SIG-M5 (cell line): ENCODE data around the gene MRPS7.

Experiments used
- DNase-seq: peaks from one replicate; lab custom pipeline; 2025; lab: John Stamatoyannopoulos, UW

Gene MRPS7

DNA sequence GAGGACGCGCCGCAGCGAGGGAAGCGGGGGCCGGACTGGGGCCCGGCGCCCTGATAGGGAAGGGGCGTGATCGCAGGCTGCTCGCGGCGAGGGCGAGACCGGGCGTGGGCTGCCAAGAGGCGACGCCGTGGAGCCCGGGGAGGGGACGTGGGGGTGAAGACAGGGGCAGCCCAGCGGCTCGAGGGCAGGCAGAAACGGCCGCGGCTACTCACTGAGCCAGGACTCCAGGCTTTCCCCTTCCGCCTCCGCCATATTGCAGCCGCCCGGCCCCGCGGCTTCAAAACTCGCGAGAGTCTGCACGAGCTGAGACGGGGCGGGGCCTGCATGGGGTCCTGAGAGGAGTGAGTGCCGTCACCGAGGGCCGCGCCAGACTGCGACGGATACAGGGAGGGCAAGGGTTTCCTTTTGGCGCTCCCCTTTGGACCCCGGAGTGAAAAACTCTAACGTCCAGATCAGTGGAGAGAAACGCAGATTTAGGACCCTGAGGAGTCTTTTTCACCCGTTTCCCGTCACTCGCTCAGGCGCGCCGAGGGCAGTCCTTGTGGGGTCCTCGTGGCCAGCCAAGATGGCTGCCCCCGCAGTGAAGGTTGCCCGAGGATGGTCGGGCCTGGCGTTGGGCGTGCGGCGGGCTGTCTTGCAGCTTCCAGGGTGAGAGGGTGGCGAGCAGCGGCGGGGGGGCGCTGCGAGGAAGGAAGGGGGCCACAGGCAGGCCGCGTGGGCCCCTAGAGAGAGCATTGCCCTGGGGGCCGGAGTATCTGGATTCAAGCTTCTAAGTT is at the start of gene MRPS7, which contains the start of gene GGA3:
Gene MRPS7, plus strand, starts transcription at position 544 of the 776 bp plus-strand sequence. Its CDS starts 22 bp downstream, at position 566.
Gene GGA3, minus strand, starts transcription at position 271 of the 776 bp plus-strand sequence. Its CDS starts 19 bp downstream, at position 252.
- DNase-seq = peak; percentile 59

DNA sequence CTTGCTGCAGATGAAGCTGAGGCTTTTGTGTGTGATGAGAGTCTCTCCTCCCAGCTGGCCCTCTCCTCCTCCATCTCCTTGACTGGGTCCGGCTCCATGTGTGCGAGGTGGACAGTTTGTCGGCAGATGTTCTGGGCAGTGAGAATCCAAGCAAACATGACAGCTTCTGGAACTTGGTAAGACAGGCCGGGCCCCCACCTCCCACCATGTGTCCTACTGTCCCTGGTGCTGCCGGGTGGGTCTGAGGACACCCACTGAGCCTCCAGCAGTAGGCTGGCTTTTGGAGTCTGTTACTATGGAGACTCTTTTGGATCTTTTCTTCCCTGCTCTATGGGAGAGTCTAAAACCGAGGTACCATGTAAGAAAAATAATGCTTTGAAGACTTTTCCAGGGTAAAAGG is 43.5 kb upstream of the MRPS7 start:
- DNase-seq = no peak

DNA sequence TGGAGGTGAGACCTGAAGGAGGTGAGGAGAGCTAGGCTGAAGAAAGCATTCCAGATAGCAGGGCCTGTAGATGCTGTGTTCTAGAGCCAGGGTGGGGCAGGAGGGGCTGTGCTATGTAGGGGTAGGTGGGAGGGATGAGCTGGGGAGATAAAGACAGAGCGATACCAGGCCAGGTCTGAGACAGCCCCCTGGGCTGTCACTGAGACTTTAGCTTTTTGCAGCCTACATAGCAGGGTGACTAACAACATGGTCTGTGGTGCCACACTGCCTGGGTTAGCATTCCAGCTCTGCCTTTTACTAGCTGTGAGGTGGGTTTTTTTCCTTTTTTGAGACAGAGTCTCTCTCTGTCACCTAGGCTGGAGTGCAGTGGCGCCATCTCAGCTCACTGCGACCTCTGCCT is 41.9 kb upstream of the MRPS7 start:
- no peak for DNase-seq

DNA sequence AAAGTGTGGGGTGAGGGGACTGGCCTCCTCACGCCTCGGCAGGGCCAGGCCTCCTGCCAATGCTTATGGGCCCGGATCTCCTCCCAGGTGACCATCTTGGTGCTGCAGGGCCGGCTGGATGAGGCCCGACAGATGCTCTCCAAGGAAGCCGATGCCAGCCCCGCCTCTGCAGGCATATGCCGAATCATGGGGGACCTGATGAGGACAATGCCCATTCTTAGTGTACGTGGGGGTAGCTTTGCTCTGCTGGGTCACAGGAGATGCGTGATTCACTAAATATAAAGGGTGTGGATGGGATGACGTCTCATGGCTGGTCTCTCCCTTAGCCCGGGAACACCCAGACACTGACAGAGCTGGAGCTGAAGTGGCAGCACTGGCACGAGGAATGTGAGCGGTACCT is 36.7 kb upstream of the MRPS7 start:
- no peak for DNase-seq

DNA sequence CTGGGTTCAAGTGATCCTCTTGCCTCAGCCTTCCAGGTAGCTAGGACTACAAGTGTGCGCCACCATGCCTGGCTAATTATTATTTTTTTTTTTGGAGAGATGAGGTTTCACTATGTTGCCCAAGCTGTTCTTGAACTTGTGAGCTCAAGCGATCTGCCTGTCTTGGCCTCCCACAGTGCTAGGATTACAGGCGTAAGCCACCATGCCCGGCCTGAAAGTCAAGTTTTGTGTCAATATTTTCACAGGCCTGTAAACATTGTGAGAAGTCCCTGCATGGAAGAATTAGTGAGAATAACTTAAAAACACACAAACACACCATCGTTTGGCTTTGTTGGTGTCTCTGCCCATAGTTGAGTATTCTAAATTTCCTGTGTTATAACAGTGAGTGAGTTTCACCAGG is 34.0 kb upstream of the MRPS7 start:
- no peak for DNase-seq

DNA sequence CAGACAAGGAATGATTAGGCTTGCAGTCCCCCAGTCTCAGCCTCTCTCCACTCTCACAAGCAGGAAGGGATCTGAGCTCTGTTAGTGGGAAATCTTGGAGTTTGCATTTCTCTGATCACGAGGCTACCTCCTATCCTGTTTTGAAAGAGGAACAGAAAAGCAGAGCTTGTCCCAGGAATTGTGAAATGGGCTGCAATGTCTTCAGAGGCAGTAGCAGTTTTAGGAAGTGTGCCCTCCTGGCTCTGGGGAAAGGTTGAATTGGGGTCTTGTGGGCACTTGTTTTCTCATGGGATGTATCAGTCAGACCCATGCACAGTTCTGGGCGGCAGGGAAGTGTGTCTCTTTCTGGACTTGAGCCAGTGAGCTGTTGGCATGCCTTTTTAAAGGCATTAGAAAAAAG is 33.4 kb upstream of the MRPS7 start:
- peak; percentile 73 for DNase-seq

DNA sequence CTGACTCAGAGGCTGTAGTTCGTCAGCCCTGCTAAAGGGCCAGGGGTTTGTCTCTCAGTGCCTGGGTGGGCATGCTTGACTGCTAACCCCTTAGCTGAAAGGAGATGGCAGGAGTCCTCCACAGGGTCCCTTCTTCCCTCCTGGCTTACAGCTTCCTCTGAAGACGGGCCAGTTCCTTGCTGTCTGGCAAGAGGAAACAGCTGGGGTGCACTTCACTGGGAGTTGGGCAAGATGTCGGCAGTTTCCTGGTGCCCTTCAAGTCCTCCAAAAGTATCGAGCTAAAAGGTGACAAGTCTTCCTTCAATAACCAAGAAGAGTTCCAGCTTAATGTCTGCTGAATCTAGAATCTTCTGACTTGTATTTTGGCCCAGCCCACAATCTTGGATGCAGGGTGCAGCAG is 32.8 kb upstream of the MRPS7 start:
- DNase-seq = no peak

DNA sequence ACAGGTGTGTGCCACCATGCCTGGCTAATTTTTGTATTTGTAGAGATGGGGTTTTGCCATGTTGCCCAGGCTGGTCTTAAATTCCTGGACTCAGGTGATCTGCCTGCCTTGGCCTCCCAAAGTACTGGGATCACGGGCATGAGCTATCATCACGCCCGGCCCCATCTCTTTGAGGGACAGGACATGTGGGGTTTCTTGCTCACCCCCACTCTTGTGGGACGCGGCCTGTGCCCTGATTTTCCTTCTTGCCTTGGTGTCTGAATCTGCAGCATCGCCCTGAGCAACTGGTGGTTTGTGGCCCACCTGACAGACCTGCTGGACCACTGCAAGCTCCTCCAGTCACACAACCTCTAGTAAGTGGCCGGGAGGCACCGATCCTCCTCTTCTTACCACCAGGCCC is 30.6 kb upstream of the MRPS7 start:
- DNase-seq = no peak

DNA sequence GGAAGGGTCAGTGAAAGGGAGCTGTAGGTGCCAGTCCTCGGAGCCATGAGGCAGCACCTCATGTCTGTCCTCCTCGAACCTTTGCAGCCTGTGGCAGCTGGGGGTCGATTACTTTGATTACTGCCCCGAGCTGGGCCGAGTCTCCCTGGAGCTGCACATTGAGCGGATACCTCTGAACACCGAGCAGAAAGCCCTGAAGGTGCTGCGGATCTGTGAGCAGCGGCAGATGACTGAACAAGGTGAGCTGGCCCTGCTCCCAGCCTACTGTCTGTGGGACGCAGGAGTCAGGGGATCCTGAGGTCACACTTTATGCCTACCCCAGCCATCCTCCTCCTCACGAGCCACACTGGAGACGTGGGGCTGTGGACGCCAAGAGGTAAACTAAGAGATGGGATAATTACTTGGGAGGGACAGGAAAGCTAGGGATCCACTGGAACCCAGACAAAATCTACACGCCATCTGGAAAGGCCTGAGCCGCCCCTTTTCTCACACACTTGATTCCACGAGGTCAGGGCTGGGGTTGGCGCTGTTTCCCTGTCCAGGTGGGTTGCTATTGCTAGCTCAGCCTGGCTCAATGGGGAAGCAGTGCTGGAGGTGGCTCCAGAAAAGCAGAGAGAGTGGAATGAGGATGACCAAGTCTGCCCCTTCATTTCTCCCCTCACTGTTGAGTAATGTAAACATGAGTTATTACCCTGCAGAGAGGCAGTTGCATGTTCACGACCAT is 29.8 kb upstream of the MRPS7 start:
- no peak for DNase-seq

DNA sequence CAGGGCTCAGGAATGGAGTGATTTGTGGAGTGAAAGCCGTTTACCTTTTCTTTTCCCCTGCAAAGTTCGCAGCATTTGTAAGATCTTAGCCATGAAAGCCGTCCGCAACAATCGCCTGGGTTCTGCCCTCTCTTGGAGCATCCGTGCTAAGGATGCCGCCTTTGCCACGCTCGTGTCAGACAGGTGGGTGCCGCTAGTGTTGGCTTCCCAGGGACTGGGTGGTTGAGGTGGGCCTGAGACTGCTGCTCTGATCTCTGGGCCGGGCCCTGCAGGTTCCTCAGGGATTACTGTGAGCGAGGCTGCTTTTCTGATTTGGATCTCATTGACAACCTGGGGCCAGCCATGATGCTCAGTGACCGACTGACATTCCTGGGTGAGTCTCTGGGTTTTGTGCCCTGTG is 28.9 kb upstream of the MRPS7 start:
- DNase-seq = no peak

DNA sequence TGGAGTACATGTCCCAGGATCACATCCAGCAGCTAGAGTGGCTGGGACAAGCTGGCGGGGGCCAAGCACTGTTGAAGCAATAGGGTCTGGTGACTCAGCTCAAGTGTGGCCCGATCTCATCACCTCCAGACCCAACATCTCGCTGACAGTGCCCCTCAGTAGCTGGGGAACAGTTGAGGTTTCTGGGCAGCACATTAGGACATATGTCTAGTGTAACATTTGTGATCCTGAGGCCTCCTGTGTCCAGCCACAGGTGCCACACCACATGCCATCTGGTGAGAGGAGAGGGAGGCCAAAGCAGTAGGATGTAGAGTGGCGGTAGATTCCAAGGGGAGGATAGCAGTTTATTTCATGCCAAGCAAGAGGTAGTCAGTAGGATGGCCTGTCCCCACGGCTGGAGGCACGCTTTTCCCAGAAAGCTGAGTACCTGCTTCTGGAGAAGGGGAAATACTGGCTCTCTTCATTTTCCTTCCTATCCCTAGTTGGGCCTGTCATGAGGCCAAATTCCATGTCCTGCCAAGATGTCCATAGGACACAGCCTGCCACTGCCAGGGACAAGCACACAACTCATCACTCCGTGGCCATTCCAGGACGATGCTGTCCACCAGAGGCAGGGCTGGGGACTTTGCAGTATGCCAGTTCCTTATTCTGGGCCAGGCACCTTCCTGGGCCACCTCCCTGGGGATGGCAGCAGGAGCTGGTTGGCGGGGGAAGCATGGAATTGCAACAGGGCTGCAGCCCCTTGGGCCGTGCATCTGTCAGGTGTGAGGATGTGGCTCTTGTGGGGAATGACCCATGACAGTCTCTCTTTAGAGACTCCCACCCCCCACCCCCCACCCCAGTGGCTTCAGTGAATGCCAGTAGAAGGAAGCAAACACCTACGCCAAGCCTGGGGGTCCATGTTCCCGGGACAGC is 24.3 kb upstream of the MRPS7 start:
- no peak for DNase-seq

DNA sequence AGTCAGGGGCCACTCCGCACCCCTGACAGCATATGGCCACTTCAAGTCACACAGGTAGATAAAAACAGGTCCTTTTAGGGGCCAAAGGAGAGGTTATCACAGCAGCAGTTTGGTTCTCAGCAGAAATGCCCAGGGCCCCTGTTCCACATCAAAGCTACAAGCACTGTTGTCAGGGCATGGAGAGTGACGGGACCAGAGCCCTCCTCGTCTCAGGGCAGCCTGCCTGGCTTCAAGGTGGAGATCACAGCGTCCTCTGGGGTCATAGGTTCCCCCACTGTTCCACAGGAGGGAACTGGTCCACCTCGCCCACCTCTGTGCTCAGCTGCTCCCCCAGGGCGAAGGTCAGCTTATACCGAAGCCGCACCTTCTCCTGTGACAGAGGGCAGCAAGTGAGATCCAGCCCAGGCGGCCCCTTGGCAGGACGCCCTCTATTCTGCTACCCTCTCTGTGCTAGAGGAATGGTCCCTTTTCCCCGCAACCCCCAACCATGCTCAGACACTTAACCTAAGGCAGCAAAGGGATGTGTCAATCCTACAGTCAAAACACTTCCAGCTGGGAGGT is 23.6 kb upstream of the MRPS7 start:
- no peak for DNase-seq

DNA sequence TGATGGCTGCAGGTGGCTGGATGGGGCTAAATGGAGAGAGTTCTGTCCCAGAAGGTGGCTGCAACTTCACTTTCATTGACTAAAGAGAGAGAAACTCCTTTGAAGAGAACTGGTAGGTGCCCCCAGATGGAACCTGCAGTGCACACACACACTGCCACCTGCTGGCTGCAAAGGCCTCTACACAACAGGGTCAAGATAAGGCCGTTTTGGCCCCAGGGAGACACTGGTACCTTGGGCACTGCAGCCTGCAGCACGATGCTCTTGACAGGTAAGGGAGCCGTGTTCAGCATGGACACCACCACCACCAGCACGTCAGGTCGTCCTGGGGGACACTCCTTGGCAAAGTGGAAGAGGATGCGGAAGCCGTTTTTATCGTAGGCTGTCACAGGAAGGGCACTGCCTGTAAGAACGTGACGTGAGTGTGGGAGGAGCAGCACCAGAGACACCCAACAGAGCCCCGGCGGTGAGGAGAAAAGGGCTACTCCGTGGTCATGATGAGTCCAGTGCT is 22.9 kb upstream of the MRPS7 start:
- DNase-seq = no peak

DNA sequence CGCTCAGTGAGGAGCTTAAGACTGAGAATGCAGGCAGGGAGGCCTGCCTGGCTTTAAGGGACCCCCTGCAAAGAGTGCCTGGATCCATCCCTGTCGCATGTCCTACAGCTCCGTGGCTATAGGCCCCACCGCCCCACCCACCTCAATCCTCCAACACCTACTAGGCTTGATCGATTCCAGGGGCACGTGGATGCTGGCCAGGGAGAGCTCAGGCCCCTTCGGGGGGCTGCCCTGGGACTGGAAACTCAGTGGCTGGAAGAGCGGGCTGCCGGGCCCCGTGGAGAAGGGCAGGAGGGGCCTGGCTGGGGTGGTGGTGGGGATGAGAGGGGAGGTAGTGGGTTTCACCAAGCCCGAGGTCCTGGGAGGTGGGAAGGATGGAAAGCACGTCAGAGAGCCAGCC is 22.5 kb upstream of the MRPS7 start:
- DNase-seq = no peak

DNA sequence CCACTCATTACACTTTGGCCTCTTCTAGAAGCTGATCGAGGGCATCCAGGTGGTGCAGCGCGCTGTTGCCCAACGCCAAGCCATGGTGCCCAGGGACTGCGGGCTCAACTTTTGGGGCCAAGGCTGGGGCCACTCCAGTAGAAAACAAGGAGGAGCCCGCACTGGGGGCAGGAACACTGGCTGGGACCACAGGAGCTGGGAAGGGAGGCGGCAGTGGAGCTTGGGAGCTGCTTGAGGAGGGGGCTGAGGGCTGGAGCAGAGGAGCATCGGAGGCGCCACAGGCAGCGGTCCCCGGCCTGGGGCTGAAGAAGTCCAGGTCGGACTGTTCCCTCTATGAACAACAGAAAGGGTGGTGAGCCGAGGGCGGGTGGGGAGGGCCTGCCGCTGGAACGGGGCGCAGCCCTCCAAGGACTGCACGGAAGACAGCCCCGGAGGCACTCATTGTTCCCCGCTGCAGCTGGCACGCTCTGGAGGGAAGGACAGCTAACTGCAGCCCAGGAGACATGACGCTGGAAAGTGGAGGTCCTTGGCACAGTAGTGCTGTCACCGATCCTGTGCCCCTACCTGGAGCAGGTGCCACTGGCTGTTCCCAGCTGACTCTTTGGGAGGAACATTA is 21.8 kb upstream of the MRPS7 start:
- DNase-seq = no peak

DNA sequence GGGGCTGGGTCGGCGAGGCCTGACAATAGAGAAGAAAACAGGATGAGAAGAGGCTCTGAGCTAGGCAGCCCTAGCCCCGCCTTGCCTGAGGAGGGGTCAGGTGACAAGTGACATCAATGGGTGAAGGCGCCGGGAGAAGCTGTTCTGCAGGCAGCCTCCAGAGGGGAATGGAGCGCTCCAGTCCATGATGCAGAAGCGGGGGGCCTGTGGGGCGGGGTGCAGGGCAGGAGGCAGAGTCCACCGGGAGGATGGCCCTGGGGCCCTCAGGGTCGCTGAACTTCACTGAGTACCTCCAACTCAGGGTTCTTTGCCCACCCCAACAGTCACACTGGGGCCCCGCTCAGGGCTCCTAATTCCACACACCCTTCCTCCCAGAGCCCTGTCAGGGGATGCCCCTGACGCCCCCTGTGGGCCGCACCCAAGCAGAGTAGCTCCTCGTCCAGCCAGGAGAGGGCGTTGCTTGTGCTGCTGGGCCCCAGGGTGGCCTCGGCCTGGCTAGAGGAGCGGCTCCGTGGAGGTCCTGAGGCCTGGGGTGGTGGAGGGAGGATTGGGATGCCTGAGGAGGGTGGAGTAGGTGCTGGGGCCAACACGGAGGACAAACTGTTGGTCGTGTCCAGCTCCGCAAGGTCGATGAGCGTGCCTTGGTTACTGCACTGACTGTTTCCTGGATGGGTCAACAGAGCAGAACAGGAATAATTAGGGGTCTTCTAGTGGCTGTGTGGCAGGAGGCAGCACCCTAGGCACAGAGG is 21.1 kb upstream of the MRPS7 start:
- peak; percentile 33 for DNase-seq

DNA sequence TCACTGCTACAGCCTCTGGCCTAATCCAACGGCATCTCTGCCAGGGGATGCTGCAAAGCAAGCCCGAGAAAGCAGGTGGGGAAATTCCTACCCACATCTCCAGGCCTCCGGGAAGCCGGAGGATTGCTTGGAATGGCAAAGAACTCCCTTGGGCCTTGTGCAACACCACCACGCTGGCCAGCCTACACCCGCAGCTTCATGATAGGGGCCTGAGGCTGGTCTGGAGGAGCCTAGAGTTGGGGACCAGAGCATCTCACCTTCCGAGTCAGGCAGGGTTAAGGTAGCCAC is 20.6 kb upstream of the MRPS7 start:
- DNase-seq = no peak

DNA sequence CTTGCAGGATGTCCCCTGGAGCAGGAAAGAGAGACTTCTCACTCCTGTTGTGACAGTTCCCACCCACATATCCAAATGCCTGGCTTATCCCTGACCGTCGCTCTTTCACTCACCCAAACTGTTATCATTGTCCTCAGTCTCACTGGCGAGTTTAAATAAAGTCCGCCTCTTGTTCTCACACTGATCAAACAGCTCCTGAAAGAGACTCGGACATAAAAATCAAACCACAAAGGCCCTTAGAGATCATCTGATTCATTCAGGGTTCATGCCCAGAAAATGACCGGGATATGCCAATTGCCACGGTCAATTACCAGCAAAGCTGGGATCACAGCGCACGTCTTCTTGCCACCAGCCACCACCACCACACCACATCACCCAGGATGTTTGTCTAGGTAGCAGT is 20.2 kb upstream of the MRPS7 start:
- no peak for DNase-seq

DNA sequence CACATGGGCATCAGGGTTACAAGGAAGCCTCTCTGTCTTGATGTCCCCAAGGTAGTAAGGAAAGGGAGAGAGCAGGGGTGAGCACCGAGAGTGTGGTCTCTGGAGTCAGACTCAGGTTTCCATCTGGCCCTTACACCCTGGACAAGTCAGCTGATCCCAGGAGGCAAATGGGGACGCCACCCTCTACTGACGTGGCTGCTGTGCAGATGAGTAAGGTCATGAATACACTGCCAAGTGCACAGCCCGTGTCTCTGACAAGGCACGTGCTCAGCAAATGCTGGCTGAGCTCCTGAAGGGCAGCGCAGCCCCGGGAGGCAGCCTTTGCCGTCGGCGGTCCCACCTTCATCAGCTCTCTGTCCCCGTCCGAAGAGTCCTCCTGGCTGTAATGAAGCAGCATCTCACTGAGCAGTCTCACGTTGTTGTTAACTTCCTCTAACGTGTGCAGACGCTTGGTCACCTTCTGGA is 19.7 kb upstream of the MRPS7 start:
- no peak for DNase-seq

DNA sequence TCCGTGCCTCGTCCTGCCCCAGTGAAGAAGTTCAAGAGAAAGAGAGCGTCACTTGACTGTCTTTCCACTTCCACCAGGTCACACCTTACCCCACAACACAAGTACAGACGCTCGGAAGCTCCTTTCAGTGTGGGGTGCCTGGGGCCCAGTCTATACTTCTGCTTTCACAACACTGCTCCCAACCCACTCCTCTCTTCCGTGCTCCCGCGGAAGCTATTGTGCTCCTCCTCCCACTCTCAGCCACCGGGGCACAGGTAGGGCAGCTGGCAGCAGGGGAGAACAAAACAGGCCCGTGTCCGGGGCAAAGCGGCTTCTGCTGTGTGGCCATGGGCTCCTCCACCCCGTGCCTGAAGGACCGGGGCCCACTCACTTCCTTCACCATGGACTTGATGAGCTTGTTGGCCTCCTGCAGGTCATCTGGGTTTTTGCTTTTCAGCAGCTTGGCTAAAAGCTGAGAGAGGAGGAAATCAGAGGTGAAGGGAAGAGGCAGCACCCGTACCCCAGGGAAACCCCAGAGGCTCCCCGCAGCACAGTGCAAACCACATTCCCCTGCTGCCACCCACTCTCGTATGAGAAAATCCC is 19.1 kb upstream of the MRPS7 start:
- DNase-seq = no peak
